Measurements from ENCODE around the gene CD79B. TPM values are rescaled to one million over a fixed set of nuclear protein-coding genes. Genes with fewer than 3 reads are reported as not detected.

The CD79B gene
- 10.4 TPM for polyA plus RNA-seq (2013, experiment 1 of 2)
- polyA plus RNA-seq (2013, experiment 2 of 2) = 6.1 TPM

- H3K9me3 ChIP-seq (ENCODE audit: control insufficient read depth, low read length) = no peaks in the 10 kb centered on the region
- no peak within 1 kb of the TSS for H3K4me3 ChIP-seq (ENCODE audit: extremely low read depth, insufficient read depth, low read length, poor library complexity, severe bottlenecking)
- H3K27ac ChIP-seq (ENCODE audit: low read depth, low read length, severe bottlenecking) = no peak within 1 kb of the TSS
- H3K36me3 ChIP-seq (ENCODE audit: control insufficient read depth, insufficient read depth, low read length) = no peaks in the 10 kb centered on the region
- 66 to 70% methylated on average over 15 to 18 of the region's 19 CpGs for WGBS, 2 experiments (ENCODE audit: insufficient coverage in 2 of 2)
- peaks cover 4% of the 10 kb centered on the region for H3K4me1 ChIP-seq (ENCODE audit: control insufficient read depth, insufficient read depth, low read length, poor library complexity, severe bottlenecking)
Observed at GRCh38 chr17:63931981-63932561, at the start of gene CD79B. Gene CD79B (minus strand): TSS chr17:63932331. CDS start chr17:63932261, 70 bp downstream.

GRCh38 chr17:63978272-63979200 lies 46.4 kb upstream of the CD79B start:
- Histone ChIP-seq H3K4me1 (ENCODE audit: control insufficient read depth, insufficient read depth, low read length, poor library complexity, severe bottlenecking) (peaks cover 13% of the 10 kb centered on the region), H3K9me3 (ENCODE audit: control insufficient read depth, low read length) (no peaks in the 10 kb centered on the region), H3K36me3 (ENCODE audit: control insufficient read depth, insufficient read depth, low read length) (no peaks in the 10 kb centered on the region), H3K27ac (ENCODE audit: low read depth, low read length, severe bottlenecking) (no peak overlapping the region), H3K4me3 (ENCODE audit: extremely low read depth, insufficient read depth, low read length, poor library complexity, severe bottlenecking) (no peak overlapping the region)
- 92 to 93% methylated on average over 11 to 12 of the region's 13 CpGs for WGBS, 2 experiments (ENCODE audit: insufficient coverage in 2 of 2)

GRCh38 chr17:63976702-63977101 lies 44.6 kb upstream of the CD79B start:
- Histone ChIP-seq H3K4me3 (ENCODE audit: extremely low read depth, insufficient read depth, low read length, poor library complexity, severe bottlenecking) (no peak overlapping the region), H3K4me1 (ENCODE audit: control insufficient read depth, insufficient read depth, low read length, poor library complexity, severe bottlenecking) (peaks cover 16% of the 10 kb centered on the region), H3K9me3 (ENCODE audit: control insufficient read depth, low read length) (no peaks in the 10 kb centered on the region), H3K36me3 (ENCODE audit: control insufficient read depth, insufficient read depth, low read length) (no peaks in the 10 kb centered on the region), H3K27ac (ENCODE audit: low read depth, low read length, severe bottlenecking) (no peak overlapping the region)
- WGBS, 2 experiments (ENCODE audit: insufficient coverage in 2 of 2) = 88 to 96% methylated on average over 3 of the region's 3 CpGs

GRCh38 chr17:63975541-63976092 lies 43.5 kb upstream of the CD79B start:
- 88 to 100% methylated on average over 2 of the region's 2 CpGs for WGBS, 2 experiments (ENCODE audit: insufficient coverage in 2 of 2)
- Histone ChIP-seq H3K36me3 (ENCODE audit: control insufficient read depth, insufficient read depth, low read length) (no peaks in the 10 kb centered on the region), H3K4me3 (ENCODE audit: extremely low read depth, insufficient read depth, low read length, poor library complexity, severe bottlenecking) (no peak overlapping the region), H3K4me1 (ENCODE audit: control insufficient read depth, insufficient read depth, low read length, poor library complexity, severe bottlenecking) (peaks cover 16% of the 10 kb centered on the region), H3K27ac (ENCODE audit: low read depth, low read length, severe bottlenecking) (no peak overlapping the region), H3K9me3 (ENCODE audit: control insufficient read depth, low read length) (no peaks in the 10 kb centered on the region)

GRCh38 chr17:63974594-63975192 lies 42.6 kb upstream of the CD79B start:
- 77 to 83% methylated on average over 8 to 10 of the region's 10 CpGs for WGBS, 2 experiments (ENCODE audit: insufficient coverage in 2 of 2)
- Histone ChIP-seq H3K4me1 (ENCODE audit: control insufficient read depth, insufficient read depth, low read length, poor library complexity, severe bottlenecking) (peaks cover 16% of the 10 kb centered on the region), H3K9me3 (ENCODE audit: control insufficient read depth, low read length) (no peaks in the 10 kb centered on the region), H3K4me3 (ENCODE audit: extremely low read depth, insufficient read depth, low read length, poor library complexity, severe bottlenecking) (no peak overlapping the region), H3K27ac (ENCODE audit: low read depth, low read length, severe bottlenecking) (no peak overlapping the region), H3K36me3 (ENCODE audit: control insufficient read depth, insufficient read depth, low read length) (no peaks in the 10 kb centered on the region)

- Histone ChIP-seq H3K36me3 (ENCODE audit: control insufficient read depth, insufficient read depth, low read length) (no peaks in the 10 kb centered on the region), H3K27ac (ENCODE audit: low read depth, low read length, severe bottlenecking) (no peak overlapping the region), H3K4me1 (ENCODE audit: control insufficient read depth, insufficient read depth, low read length, poor library complexity, severe bottlenecking) (peaks cover 16% of the 10 kb centered on the region), H3K9me3 (ENCODE audit: control insufficient read depth, low read length) (no peaks in the 10 kb centered on the region), H3K4me3 (ENCODE audit: extremely low read depth, insufficient read depth, low read length, poor library complexity, severe bottlenecking) (no peak overlapping the region)
- WGBS, 2 experiments (ENCODE audit: insufficient coverage in 2 of 2) = 89 to 92% methylated on average over 8 to 12 of the region's 12 CpGs
Observed at GRCh38 chr17:63973930-63974593, 41.9 kb upstream of the CD79B start.

- Histone ChIP-seq H3K4me3 (ENCODE audit: extremely low read depth, insufficient read depth, low read length, poor library complexity, severe bottlenecking) (no peak overlapping the region), H3K27ac (ENCODE audit: low read depth, low read length, severe bottlenecking) (no peak overlapping the region), H3K9me3 (ENCODE audit: control insufficient read depth, low read length) (no peaks in the 10 kb centered on the region), H3K4me1 (ENCODE audit: control insufficient read depth, insufficient read depth, low read length, poor library complexity, severe bottlenecking) (peaks cover 16% of the 10 kb centered on the region), H3K36me3 (ENCODE audit: control insufficient read depth, insufficient read depth, low read length) (no peaks in the 10 kb centered on the region)
- WGBS, 2 experiments (ENCODE audit: insufficient coverage in 2 of 2) = 83 to 95% methylated on average over 2 to 6 of the region's 6 CpGs
Observed at GRCh38 chr17:63973247-63973646, 41.1 kb upstream of the CD79B start.

GRCh38 chr17:63972796-63973195 lies 40.7 kb upstream of the CD79B start, which contains the start of gene SCN4A:
Gene SCN4A (minus strand): TSS chr17:63972918. CDS start chr17:63972841, 77 bp downstream.
- Histone ChIP-seq H3K27ac (ENCODE audit: low read depth, low read length, severe bottlenecking) (no peak within 1 kb of the TSS), H3K4me3 (ENCODE audit: extremely low read depth, insufficient read depth, low read length, poor library complexity, severe bottlenecking) (no peak within 1 kb of the TSS), H3K9me3 (ENCODE audit: control insufficient read depth, low read length) (no peaks in the 10 kb centered on the region), H3K36me3 (ENCODE audit: control insufficient read depth, insufficient read depth, low read length) (no peaks in the 10 kb centered on the region), H3K4me1 (ENCODE audit: control insufficient read depth, insufficient read depth, low read length, poor library complexity, severe bottlenecking) (peaks cover 16% of the 10 kb centered on the region)
- WGBS, 2 experiments (ENCODE audit: insufficient coverage in 2 of 2) = 90 to 95% methylated on average over 8 to 11 of the region's 14 CpGs

- no peak overlapping the region for H3K27ac ChIP-seq (ENCODE audit: low read depth, low read length, severe bottlenecking)
- WGBS, 2 experiments (ENCODE audit: insufficient coverage in 2 of 2) = 86 to 97% methylated on average over 4 to 7 of the region's 10 CpGs
- H3K4me1 ChIP-seq (ENCODE audit: control insufficient read depth, insufficient read depth, low read length, poor library complexity, severe bottlenecking) = peaks cover 9% of the 10 kb centered on the region
Observed at GRCh38 chr17:63969278-63969677, 37.1 kb upstream of the CD79B start.

GRCh38 chr17:63967953-63968352 lies 35.8 kb upstream of the CD79B start:
- H3K27ac ChIP-seq (ENCODE audit: low read depth, low read length, severe bottlenecking) = no peak overlapping the region
- no peaks in the 10 kb centered on the region for H3K9me3 ChIP-seq (ENCODE audit: control insufficient read depth, low read length)
- no peaks in the 10 kb centered on the region for H3K4me1 ChIP-seq (ENCODE audit: control insufficient read depth, insufficient read depth, low read length, poor library complexity, severe bottlenecking)
- no peaks in the 10 kb centered on the region for H3K36me3 ChIP-seq (ENCODE audit: control insufficient read depth, insufficient read depth, low read length)
- WGBS, 2 experiments (ENCODE audit: insufficient coverage in 2 of 2) = 94% methylated on average over 16 of the region's 19 CpGs
- H3K4me3 ChIP-seq (ENCODE audit: extremely low read depth, insufficient read depth, low read length, poor library complexity, severe bottlenecking) = no peak overlapping the region

More at GRCh38 chr17:63969278-63969677, 37.1 kb upstream of the CD79B start:
- H3K4me3 ChIP-seq (ENCODE audit: extremely low read depth, insufficient read depth, low read length, poor library complexity, severe bottlenecking) = no peak overlapping the region
- H3K9me3 ChIP-seq (ENCODE audit: control insufficient read depth, low read length) = no peaks in the 10 kb centered on the region
- no peaks in the 10 kb centered on the region for H3K36me3 ChIP-seq (ENCODE audit: control insufficient read depth, insufficient read depth, low read length)
